H9 (cell line): Measurements from ENCODE around the gene CADM3. TPM values are rescaled to one million over a fixed set of nuclear protein-coding genes. Genes with fewer than 3 reads are reported as not detected.
A peak's percentile ranks its signal among the peaks of the same experiment; 100 is the strongest.

Experiments used
- DNase-seq: peaks from one replicate; pipeline ENCODE4 v3.0.0-alpha.2; 2017
- H2AFZ ChIP-seq: one replicate; pipeline ENCODE4 v1.6.1; 2013; ENCODE audit warnings: mild to moderate bottlenecking, low read length, control low read depth, moderate library complexity
- H2AK5ac ChIP-seq: 2 replicates; pipeline ENCODE4 v1.6.1; 2013; ENCODE audit warnings: low read length, control low read depth, mixed read lengths; ENCODE audit not compliant: insufficient read length
- H2BK120ac ChIP-seq: one replicate; pipeline ENCODE4 v1.6.1; 2013; ENCODE audit warnings: low read depth, mild to moderate bottlenecking, low read length, control low read depth, inconsistent platforms; ENCODE audit not compliant: poor library complexity, severe bottlenecking
- H2BK12ac ChIP-seq: 2 replicates; pipeline ENCODE4 v1.6.1; 2013; ENCODE audit warnings: low read length, control low read depth, mixed read lengths, low read depth; ENCODE audit not compliant: insufficient read length
- H2BK15ac ChIP-seq: 2 replicates; pipeline ENCODE4 v1.6.1; 2013; ENCODE audit warnings: low read depth, low read length, control low read depth
- H2BK20ac ChIP-seq: one replicate; pipeline ENCODE4 v1.6.1; 2013; ENCODE audit warnings: low read depth, mild to moderate bottlenecking, low read length, control low read depth, inconsistent platforms; ENCODE audit not compliant: poor library complexity, severe bottlenecking
- H2BK5ac ChIP-seq: 2 replicates; pipeline ENCODE4 v1.6.1; 2013; ENCODE audit warnings: low read length, control low read depth, mixed read lengths; ENCODE audit not compliant: insufficient read length
- H3K14ac ChIP-seq: 2 replicates; pipeline ENCODE4 v1.6.1; 2013; ENCODE audit warnings: low read length, control low read depth; ENCODE audit not compliant: insufficient read depth
- H3K18ac ChIP-seq: 2 replicates; pipeline ENCODE4 v1.6.1; 2013; ENCODE audit warnings: low read depth, mild to moderate bottlenecking, mixed read lengths, low read length, control low read depth; ENCODE audit not compliant: insufficient read length
- H3K23ac ChIP-seq: 2 replicates; pipeline ENCODE4 v1.6.1; 2013; ENCODE audit warnings: low read length, control low read depth, mixed read lengths, low read depth; ENCODE audit not compliant: insufficient read length
- H3K23me2 ChIP-seq: 2 replicates; pipeline ENCODE4 v1.6.1; 2013; ENCODE audit warnings: low read depth, mild to moderate bottlenecking, mixed read lengths, low read length, control low read depth; ENCODE audit not compliant: insufficient read length, poor library complexity, severe bottlenecking
- H3K27ac ChIP-seq: 2 replicates; pipeline ENCODE4 v1.5.1; 2013; ENCODE audit warnings: low read length, control low read depth, mixed read lengths, low read depth; ENCODE audit not compliant: insufficient read length
- H3K27me3 ChIP-seq: 2 replicates; pipeline ENCODE4 v1.6.1; 2013; ENCODE audit warnings: low read length, control low read depth, inconsistent platforms; ENCODE audit not compliant: insufficient read depth
- H3K4ac ChIP-seq: 2 replicates; pipeline ENCODE4 v1.6.1; 2013; ENCODE audit warnings: low read depth, mild to moderate bottlenecking, control low read depth, inconsistent platforms, low read length, moderate library complexity
- H3K4me1 ChIP-seq: 2 replicates; pipeline ENCODE4 v1.6.1; 2013; ENCODE audit warnings: low read length, control low read depth, inconsistent platforms; ENCODE audit not compliant: insufficient read depth
- H3K4me2 ChIP-seq: 2 replicates; pipeline ENCODE4 v1.6.1; 2013; ENCODE audit warnings: low read length, control low read depth, mixed read lengths; ENCODE audit not compliant: insufficient read length, insufficient read depth
- H3K56ac ChIP-seq: 2 replicates; pipeline ENCODE4 v1.6.1; 2013; ENCODE audit warnings: low read depth, mild to moderate bottlenecking, mixed read lengths, low read length, control low read depth; ENCODE audit not compliant: insufficient read length
- H3K79me1 ChIP-seq: 2 replicates; pipeline ENCODE4 v1.6.1; 2013; ENCODE audit warnings: low read depth, mild to moderate bottlenecking, moderate library complexity, low read length, control low read depth, inconsistent platforms; ENCODE audit not compliant: insufficient read depth, poor library complexity, severe bottlenecking
- H3K79me2 ChIP-seq: 2 replicates; pipeline ENCODE4 v1.6.1; 2013; ENCODE audit warnings: low read length, control low read depth, inconsistent platforms; ENCODE audit not compliant: insufficient read depth
- H3K9ac ChIP-seq: 2 replicates; pipeline ENCODE4 v1.6.1; 2013; ENCODE audit warnings: low read length, control low read depth, mixed read lengths; ENCODE audit not compliant: insufficient read length; ENCODE audit errors: extremely low read depth
- H3K9me3 ChIP-seq: one replicate; pipeline ENCODE4 v1.6.1; 2013; ENCODE audit warnings: low read depth, low read length, inconsistent platforms; ENCODE audit not compliant: control insufficient read depth
- H3T11ph ChIP-seq: one replicate; pipeline ENCODE4 v1.6.1; 2013; ENCODE audit warnings: mild to moderate bottlenecking, low read length, control low read depth, inconsistent platforms
- H4K20me1 ChIP-seq: one replicate; pipeline ENCODE4 v1.6.1; 2013; ENCODE audit not compliant: control insufficient read depth, insufficient read length, insufficient read depth
- H4K5ac ChIP-seq: 2 replicates; pipeline ENCODE4 v1.6.1; 2013; ENCODE audit warnings: low read depth, mild to moderate bottlenecking, mixed read lengths, low read length, control low read depth; ENCODE audit not compliant: insufficient read length
- H4K8ac ChIP-seq: replicated peaks from 2 replicates; pipeline ENCODE4 v1.6.1; 2013; ENCODE audit warnings: low read length, control low read depth, mixed read lengths, low read depth; ENCODE audit not compliant: insufficient read length
- H4K91ac ChIP-seq: 2 replicates; pipeline ENCODE4 v1.6.1; 2013; ENCODE audit warnings: low read depth, mild to moderate bottlenecking, moderate library complexity, mixed read lengths, low read length, control low read depth; ENCODE audit not compliant: insufficient read length
- H3K27ac Mint-ChIP-seq, 3 experiments: 2 replicates in 2 of 3; 3 replicates in 1 of 3; pipeline ENCODE4 v1.8.0; 2020 to 2021; ENCODE audit warnings: mixed read lengths in 3 of 3, mild to moderate bottlenecking in 1 of 3, moderate library complexity in 1 of 3
- H3K27me3 Mint-ChIP-seq: 2 replicates; pipeline ENCODE4 v1.8.0; 2021; ENCODE audit warnings: low read depth, mild to moderate bottlenecking, moderate library complexity, mixed read lengths
- H3K36me3 Mint-ChIP-seq, 3 experiments: 2 replicates in 2 of 3; 3 replicates in 1 of 3; pipeline ENCODE4 v1.8.0; 2020 to 2021; ENCODE audit warnings: low read depth in 3 of 3, mixed read lengths in 3 of 3; ENCODE audit not compliant: insufficient read depth in 1 of 3
- H3K4me1 Mint-ChIP-seq, 2 experiments: 2 replicates each; pipeline ENCODE4 v1.8.0; 2020; ENCODE audit warnings: mixed read lengths in 2 of 2
- H3K4me3 Mint-ChIP-seq, 2 experiments: 2 replicates in 1 of 2; 3 replicates in 1 of 2; pipeline ENCODE4 v1.8.0; 2020 to 2021; ENCODE audit warnings: mild to moderate bottlenecking in 2 of 2, mixed read lengths in 2 of 2, moderate library complexity in 1 of 2
- H3K9me3 Mint-ChIP-seq, 2 experiments: 2 replicates in 1 of 2; 3 replicates in 1 of 2; pipeline ENCODE4 v1.8.0; 2020; ENCODE audit warnings: mild to moderate bottlenecking in 2 of 2, mixed read lengths in 2 of 2, moderate library complexity in 1 of 2
- CTCF ChIP-seq: fragments of 200-600 bp; sonication (generic); conservative IDR thresholded peaks from 3 replicates; pipeline ENCODE4 v1.8.0; 2021; ENCODE audit warnings: antibody characterized with exemption, mild to moderate bottlenecking
- WGBS: extraction: QIAGEN DNeasy Blood & Tissue Kit; methylation state at CpG from one replicate; pipeline ENCODE4 v1.1.7; 2013; ENCODE audit warnings: missing lambda C conversion rate, low lambda C conversion rate, mixed read lengths; ENCODE audit not compliant: insufficient read length; ENCODE audit errors: extremely low coverage; 5-methylcytosine and 5-hydroxymethylcytosine counted together
- total RNA-seq: library from RNA; stranded (reverse); gene quantifications from 2 replicates; pipeline ENCODE4 v1.2.1, GENCODE V29; 2021

Gene CADM3
- total RNA-seq, 1 experiment from 2014 or later, result 5.6 TPM

GRCh38 chr1:159203610-159204009 lies 32.2 kb downstream of the CADM3 start:
- Histone ChIP-seq H2BK15ac (no peak overlapping the region), H3K79me2 (no peaks in the 10 kb centered on the region), H4K91ac (no peak overlapping the region), H2BK5ac (no peak overlapping the region), H3K9me3 (no peaks in the 10 kb centered on the region), H3K79me1 (no peaks in the 10 kb centered on the region), H3K9ac (no peak overlapping the region), H2BK20ac (no peak overlapping the region), H4K8ac (no peak overlapping the region), H3K4ac (no peak overlapping the region), H3K27ac (no peak overlapping the region), H2BK12ac (no peak overlapping the region), H3T11ph (no peak overlapping the region), H3K14ac (no peak overlapping the region), H3K4me1 (no peaks in the 10 kb centered on the region), H4K20me1 (no peaks in the 10 kb centered on the region), H3K18ac (no peak overlapping the region), H4K5ac (no peak overlapping the region), H2AFZ (no peak overlapping the region), H2AK5ac (no peak overlapping the region), H3K4me2 (no peak overlapping the region), H3K23me2 (no peaks in the 10 kb centered on the region), H3K27me3 (no peaks in the 10 kb centered on the region), H3K23ac (no peak overlapping the region), H2BK120ac (no peak overlapping the region), H3K56ac (no peak overlapping the region)
- peaks cover 18% of the 10 kb centered on the region for H3K27me3 Mint-ChIP-seq
- no peak for DNase-seq
- no peak for TF ChIP-seq CTCF
- H3K4me1 Mint-ChIP-seq, result peaks cover 19 to 37% of the 10 kb centered on the region in 2 experiments
- H3K9me3 Mint-ChIP-seq, result no peaks in the 10 kb centered on the region
- H3K27ac Mint-ChIP-seq, result peak overlapping the region in 1 of 3 experiments; percentile 21; a peak in 1 of 7 replicates
- no peak overlapping the region for H3K4me3 Mint-ChIP-seq
- WGBS, result no CpG with 5 or more reads among the region's 6 CpGs
- H3K36me3 Mint-ChIP-seq, result no peaks in the 10 kb centered on the region
